ENCODE results near the gene CACNA1B.
"Not testable (repeated sequence)": the region's sequence is repeated elsewhere in the genome, so short reads cannot be mapped to it uniquely, and the experiment has no call there.

The CACNA1B gene

GRCh38 chr9:138019514-138019913 is 141.9 kb downstream of the CACNA1B start:
- not testable (repeated sequence) for DNase-seq

GRCh38 chr9:138020120-138020794 is 142.7 kb downstream of the CACNA1B start:
- no peak for DNase-seq

GRCh38 chr9:138020795-138021182 is 143.2 kb downstream of the CACNA1B start:
- DNase-seq, result no peak

- no peak for DNase-seq
These were observed 143.9 kb downstream of the CACNA1B start for GRCh38 chr9:138021251-138022056.

- DNase-seq, result no peak
These were observed 144.6 kb downstream of the CACNA1B start for GRCh38 chr9:138022121-138022741.

- no peak for DNase-seq
These were observed 145.3 kb downstream of the CACNA1B start for GRCh38 chr9:138022756-138023393.

GRCh38 chr9:138023394-138024124 is 146.0 kb downstream of the CACNA1B start:
- no peak for DNase-seq

- no peak for DNase-seq
These were observed 146.5 kb downstream of the CACNA1B start for GRCh38 chr9:138024131-138024530.

- no peak for DNase-seq
These were observed 147.3 kb downstream of the CACNA1B start for GRCh38 chr9:138024831-138025291.

GRCh38 chr9:138025417-138025816 is 147.8 kb downstream of the CACNA1B start:
- no peak for DNase-seq

- DNase-seq, result no peak
These were observed 148.3 kb downstream of the CACNA1B start for GRCh38 chr9:138025908-138026307.

- no peak for DNase-seq
These were observed 151.0 kb downstream of the CACNA1B start for GRCh38 chr9:138028596-138028995.

- DNase-seq, result no peak
These were observed 153.6 kb downstream of the CACNA1B start for GRCh38 chr9:138031186-138031585.

- DNase-seq, result no peak
These were observed 156.4 kb downstream of the CACNA1B start for GRCh38 chr9:138033950-138034349.

- no peak for DNase-seq
These were observed 159.6 kb downstream of the CACNA1B start for GRCh38 chr9:138037140-138037539.

- no peak for DNase-seq
These were observed 160.7 kb downstream of the CACNA1B start for GRCh38 chr9:138038244-138038671.

- no peak for DNase-seq
These were observed 163.2 kb downstream of the CACNA1B start for GRCh38 chr9:138040446-138041430.

GRCh38 chr9:138042146-138042545 is 164.6 kb downstream of the CACNA1B start:
- DNase-seq, result no peak

- no peak for DNase-seq
These were observed 165.1 kb downstream of the CACNA1B start for GRCh38 chr9:138042640-138043039.

GRCh38 chr9:138043061-138043410 is 165.5 kb downstream of the CACNA1B start:
- DNase-seq, result no peak

Data from inflammatory macrophage (primary cell).